ENCODE data around the gene DDB1. TPM values are rescaled to one million over a fixed set of nuclear protein-coding genes. Genes with fewer than 3 reads are reported as not detected.

DDB1 gene
- total and polyA plus RNA-seq, 2 of the 13 experiments (the other 11 are each of a cell fraction or from before 2014, with no cell fraction given): 217 to 266 TPM

GRCh38 chr11:61361741-61362541 is 29.0 kb upstream of the DDB1 start, which contains the start of the genes CYB561A3 and TMEM138 (continued):
- TF ChIP-seq REST (IDR thresholded peaks at IDR 0.05; ENCODE audit: borderline replicate concordance in 1 of 2, low read depth in 1 of 2, low read length in 2 of 2): no peak; a peak in 1 of 4 replicates
- peak; percentile 77; the same call in 1 of the 2 replicates for TF ChIP-seq FOXM1 (CRISPR knock-in tag; IDR thresholded peaks at IDR 0.05)
- no peak for TF ChIP-seq MTERF4 (CRISPR knock-in tag; IDR thresholded peaks at IDR 0.05)
- peak; percentile 70 for TF ChIP-seq ZBTB40 (IDR thresholded peaks at IDR 0.05)
- peak; percentile 70; the same call in 1 of the 2 replicates for TF ChIP-seq ZBTB40 (CRISPR knock-in tag; IDR thresholded peaks at IDR 0.05)
- TF ChIP-seq TEAD3 (CRISPR knock-in tag; optimal IDR thresholded peaks at IDR 0.05; ENCODE audit: borderline replicate concordance): no peak
- 0 out of 2 replicates have a peak, but pooled peaks have one; percentile 11 for TF ChIP-seq TOPORS (CRISPR knock-in tag; IDR thresholded peaks at IDR 0.05)
- peak; percentile 27 to 85; a peak in 2 of 4 replicates for TF ChIP-seq HMGXB4 (CRISPR knock-in tag; IDR thresholded peaks at IDR 0.05; ENCODE audit: borderline replicate concordance in 1 of 2, low read depth in 1 of 2)
- TF ChIP-seq PRPF4 (IDR thresholded peaks at IDR 0.05; ENCODE audit: low read depth, low read length, poor library complexity, severe bottlenecking): no peak
